Activated T-helper 2 cell treated with anti-CD3 and anti-CD28 coated beads, Interferon-gamma antibody, Interleukin-2, Interleukin-4, amounts not matched to agents 10 μg/mL and 5 μg/mL and 100 μg/mL, durations not matched to agents 14 hours and 24 hours and 36 hours (primary cell): ENCODE measurements around the gene ZFYVE28. TPM values are rescaled to one million over a fixed set of nuclear protein-coding genes. Genes with fewer than 3 reads are reported as not detected.

Experiments
- DNase-seq: peaks from one replicate; pipeline ENCODE4 v3.0.0; 2021; ENCODE audit warnings: low spot score
- H3K27ac Mint-ChIP-seq: one replicate; pipeline ENCODE4 v1.8.0; 2021; ENCODE audit warnings: mixed read lengths
- H3K27me3 Mint-ChIP-seq: one replicate; pipeline ENCODE4 v1.8.0; 2021; ENCODE audit warnings: low read depth, mixed read lengths
- H3K36me3 Mint-ChIP-seq: one replicate; pipeline ENCODE4 v1.8.0; 2021; ENCODE audit warnings: low read depth, mixed read lengths
- H3K4me1 Mint-ChIP-seq: one replicate; pipeline ENCODE4 v1.8.0; 2021; ENCODE audit warnings: low read depth, mixed read lengths
- H3K4me3 Mint-ChIP-seq: one replicate; pipeline ENCODE4 v1.8.0; 2021; ENCODE audit warnings: low read depth, mild to moderate bottlenecking, moderate library complexity, mixed read lengths
- H3K9me3 Mint-ChIP-seq: one replicate; pipeline ENCODE4 v1.8.0; 2021; ENCODE audit warnings: mixed read lengths
- intact Hi-C: fragments of 100-400 bp; cut with micrococcal nuclease; formaldehyde crosslinking; loops from one replicate; pipeline ENCODE4 v1.15.1; 2023
- total RNA-seq: library from RNA; stranded (reverse); gene quantifications from 2 replicates; pipeline ENCODE4 v1.2.3, GENCODE V29; 2022

The ZFYVE28 gene
- total RNA-seq, 1 donor from 2014 or later, result 10.0 TPM

GRCh38 chr4:2334826-2335728 is 83.4 kb downstream of the ZFYVE28 start:
- Mint-ChIP-seq H3K4me1 (no peaks in the 10 kb centered on the region), H3K36me3 (no peaks in the 10 kb centered on the region), H3K27me3 (no peaks in the 10 kb centered on the region), H3K27ac (no peak overlapping the region), H3K9me3 (no peaks in the 10 kb centered on the region), H3K4me3 (no peak overlapping the region)
- intact Hi-C loops, result no loop called here
- DNase-seq, result peak; percentile 4

DNA sequence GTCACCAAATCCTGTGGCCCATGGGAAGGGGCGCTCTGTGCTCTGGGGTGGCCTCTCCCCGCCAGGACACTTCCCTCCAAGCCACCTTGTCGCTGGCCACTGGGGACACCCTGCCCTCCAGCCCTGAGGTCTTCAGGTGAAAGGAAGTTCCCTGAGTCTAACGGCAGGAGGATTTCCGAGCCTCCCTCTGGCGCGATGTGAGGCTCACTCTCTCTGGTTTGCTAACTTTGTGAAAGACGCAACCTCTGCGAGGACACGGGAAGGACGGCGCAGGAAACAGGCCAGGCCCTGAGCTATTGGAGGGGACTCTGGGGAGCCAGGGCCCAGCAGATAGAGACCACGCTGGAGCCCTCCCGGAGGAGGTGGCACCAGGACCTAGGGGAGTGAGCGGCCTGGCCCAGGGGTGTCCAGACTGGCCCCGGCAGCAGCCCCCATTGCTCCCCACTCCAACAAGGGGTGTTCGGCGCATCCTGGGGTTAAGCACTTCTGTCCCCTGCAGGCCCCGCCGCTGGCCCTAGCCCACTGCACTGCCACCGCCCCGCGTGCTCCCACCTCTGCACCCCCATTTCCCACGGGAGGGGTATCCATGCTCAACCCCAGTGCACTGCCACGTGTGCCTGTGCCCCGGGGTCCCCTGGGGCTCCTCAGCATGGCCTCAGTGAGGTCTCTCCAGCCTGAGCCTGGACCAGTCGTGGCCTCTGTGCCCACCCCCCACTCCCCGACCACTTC is 84.4 kb downstream of the ZFYVE28 start:
- no peak for DNase-seq
- Mint-ChIP-seq H3K4me3 (no peak overlapping the region), H3K9me3 (peaks cover 2% of the 10 kb centered on the region), H3K4me1 (no peaks in the 10 kb centered on the region), H3K36me3 (peaks cover 2% of the 10 kb centered on the region), H3K27me3 (no peaks in the 10 kb centered on the region), H3K27ac (no peak overlapping the region)
- intact Hi-C loops, result no loop called here

DNA sequence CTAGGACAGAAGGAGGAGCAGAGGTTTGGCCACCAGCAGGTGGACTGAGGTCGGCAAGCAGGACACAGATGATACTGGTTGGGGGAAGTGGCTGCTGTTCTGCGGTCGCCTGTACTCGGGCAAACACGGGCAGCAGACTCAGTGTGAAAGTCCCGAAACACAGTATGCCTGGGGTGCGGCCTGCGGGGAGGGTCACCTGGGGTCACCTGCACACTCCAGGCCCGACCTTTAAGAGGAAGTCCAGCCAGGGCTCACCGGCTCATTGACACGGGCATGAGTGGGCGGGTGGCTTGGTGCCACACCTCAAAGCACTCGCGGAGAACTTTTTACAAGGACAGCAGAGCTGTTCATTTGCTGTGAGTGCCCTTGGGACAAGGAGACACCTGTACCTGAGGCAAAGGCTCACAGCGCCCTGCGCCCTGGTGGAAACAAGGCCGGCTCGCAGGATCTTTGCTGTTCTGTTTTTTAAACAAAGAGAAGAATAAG is 85.0 kb downstream of the ZFYVE28 start:
- no peaks in the 10 kb centered on the region for H3K27me3 Mint-ChIP-seq
- no peak overlapping the region for H3K4me3 Mint-ChIP-seq
- intact Hi-C loops, result no loop called here
- no peaks in the 10 kb centered on the region for H3K4me1 Mint-ChIP-seq
- peaks cover 7% of the 10 kb centered on the region for H3K9me3 Mint-ChIP-seq
- H3K27ac Mint-ChIP-seq, result no peak overlapping the region
- DNase-seq, result no peak
- H3K36me3 Mint-ChIP-seq, result peaks cover 7% of the 10 kb centered on the region

GRCh38 chr4:2332976-2333319 is 85.5 kb downstream of the ZFYVE28 start:
- Mint-ChIP-seq H3K4me1 (no peaks in the 10 kb centered on the region), H3K36me3 (peaks cover 7% of the 10 kb centered on the region), H3K27ac (no peak overlapping the region), H3K27me3 (no peaks in the 10 kb centered on the region), H3K4me3 (no peak overlapping the region), H3K9me3 (peaks cover 11% of the 10 kb centered on the region)
- no peak for DNase-seq
- intact Hi-C loops, result no loop called here

DNA sequence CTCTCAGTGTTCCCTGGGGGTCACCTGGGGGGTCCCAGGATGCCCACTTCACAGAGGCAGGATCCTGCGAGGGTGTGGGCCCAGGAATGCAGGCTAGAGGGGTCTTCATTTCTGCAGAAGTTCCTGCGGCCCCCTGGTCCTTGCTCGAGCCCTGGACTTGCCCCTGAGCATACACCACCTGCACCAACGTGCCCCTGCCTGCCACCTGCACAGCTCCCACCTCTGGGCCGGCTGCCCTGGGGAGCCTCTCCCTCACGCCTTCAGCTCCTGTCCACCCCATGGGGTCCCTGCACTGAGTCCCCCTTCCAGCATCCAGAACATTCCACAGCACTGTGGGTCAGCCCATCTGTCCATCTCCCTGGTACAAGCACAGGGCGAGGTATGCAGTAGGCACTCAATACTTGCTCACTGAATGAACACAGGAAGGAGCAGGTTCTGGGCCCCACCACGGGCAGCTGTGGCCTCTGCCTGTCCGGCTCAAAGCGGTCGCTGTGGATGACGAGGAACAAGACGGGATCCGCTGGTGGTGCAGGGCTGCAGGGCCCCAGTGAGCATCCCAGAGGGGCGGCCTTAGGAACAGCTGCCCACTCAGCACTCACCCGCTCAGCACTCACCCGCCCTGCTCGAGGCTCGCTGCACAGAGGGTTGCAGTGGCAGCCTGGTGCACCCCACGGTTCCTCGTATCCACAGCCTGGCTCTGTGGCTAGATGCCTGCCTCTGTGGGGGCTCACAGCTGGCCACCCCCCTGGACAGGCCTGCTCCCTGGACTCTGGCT is 86.1 kb downstream of the ZFYVE28 start:
- intact Hi-C loops, result no loop called here
- DNase-seq, result no peak
- peaks cover 7% of the 10 kb centered on the region for H3K36me3 Mint-ChIP-seq
- H3K4me3 Mint-ChIP-seq, result no peak overlapping the region
- no peak overlapping the region for H3K27ac Mint-ChIP-seq
- no peaks in the 10 kb centered on the region for H3K4me1 Mint-ChIP-seq
- H3K9me3 Mint-ChIP-seq, result peaks cover 16% of the 10 kb centered on the region
- no peaks in the 10 kb centered on the region for H3K27me3 Mint-ChIP-seq

DNA sequence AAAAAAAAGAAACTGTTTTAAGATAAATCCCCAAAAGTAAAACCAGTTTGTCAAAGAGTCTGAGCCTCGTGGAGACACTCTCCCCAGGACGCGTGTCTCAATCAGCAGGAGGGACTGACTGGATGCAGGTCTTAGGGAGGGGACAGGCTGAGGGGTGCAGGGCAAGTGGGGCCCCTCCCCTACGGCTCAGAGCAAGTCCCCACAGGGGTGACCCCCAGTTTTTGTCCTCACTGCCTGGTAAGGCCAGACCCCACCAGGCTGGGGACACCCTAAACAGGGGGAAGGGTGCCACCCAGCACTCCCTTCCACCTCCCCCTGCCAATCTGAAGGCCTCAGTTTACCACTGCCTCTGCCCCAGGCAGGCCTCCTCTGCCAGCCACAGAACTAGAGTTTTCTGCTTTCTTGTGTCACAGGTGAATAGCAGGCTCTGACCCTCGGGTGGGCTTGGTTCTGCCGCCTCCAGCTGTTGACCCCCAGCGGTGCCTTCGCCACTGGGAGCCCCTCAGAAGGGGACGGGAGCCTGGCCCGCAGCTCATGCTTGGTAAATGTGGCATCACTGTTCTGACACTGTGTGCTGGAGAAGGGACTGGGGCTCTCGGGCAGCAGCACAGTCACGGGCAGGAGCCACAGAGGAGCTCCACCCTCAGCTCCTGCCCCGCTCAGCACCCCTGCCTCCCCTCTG is 86.8 kb downstream of the ZFYVE28 start:
- DNase-seq, result no peak
- intact Hi-C loops, result no loop called here

GRCh38 chr4:2331043-2331420 is 87.4 kb downstream of the ZFYVE28 start:
- intact Hi-C loops, result no loop called here
- peaks cover 7% of the 10 kb centered on the region for H3K36me3 Mint-ChIP-seq
- no peak overlapping the region for H3K27ac Mint-ChIP-seq
- H3K4me3 Mint-ChIP-seq, result no peak overlapping the region
- peaks cover 25% of the 10 kb centered on the region for H3K9me3 Mint-ChIP-seq
- H3K27me3 Mint-ChIP-seq, result no peaks in the 10 kb centered on the region
- no peak for DNase-seq
- H3K4me1 Mint-ChIP-seq, result no peaks in the 10 kb centered on the region

More for the DNA sequence above, 86.8 kb downstream of the ZFYVE28 start:
- Mint-ChIP-seq H3K4me1 (no peaks in the 10 kb centered on the region), H3K27me3 (no peaks in the 10 kb centered on the region), H3K27ac (no peak overlapping the region), H3K36me3 (peaks cover 7% of the 10 kb centered on the region), H3K9me3 (peaks cover 19% of the 10 kb centered on the region), H3K4me3 (no peak overlapping the region)

DNA sequence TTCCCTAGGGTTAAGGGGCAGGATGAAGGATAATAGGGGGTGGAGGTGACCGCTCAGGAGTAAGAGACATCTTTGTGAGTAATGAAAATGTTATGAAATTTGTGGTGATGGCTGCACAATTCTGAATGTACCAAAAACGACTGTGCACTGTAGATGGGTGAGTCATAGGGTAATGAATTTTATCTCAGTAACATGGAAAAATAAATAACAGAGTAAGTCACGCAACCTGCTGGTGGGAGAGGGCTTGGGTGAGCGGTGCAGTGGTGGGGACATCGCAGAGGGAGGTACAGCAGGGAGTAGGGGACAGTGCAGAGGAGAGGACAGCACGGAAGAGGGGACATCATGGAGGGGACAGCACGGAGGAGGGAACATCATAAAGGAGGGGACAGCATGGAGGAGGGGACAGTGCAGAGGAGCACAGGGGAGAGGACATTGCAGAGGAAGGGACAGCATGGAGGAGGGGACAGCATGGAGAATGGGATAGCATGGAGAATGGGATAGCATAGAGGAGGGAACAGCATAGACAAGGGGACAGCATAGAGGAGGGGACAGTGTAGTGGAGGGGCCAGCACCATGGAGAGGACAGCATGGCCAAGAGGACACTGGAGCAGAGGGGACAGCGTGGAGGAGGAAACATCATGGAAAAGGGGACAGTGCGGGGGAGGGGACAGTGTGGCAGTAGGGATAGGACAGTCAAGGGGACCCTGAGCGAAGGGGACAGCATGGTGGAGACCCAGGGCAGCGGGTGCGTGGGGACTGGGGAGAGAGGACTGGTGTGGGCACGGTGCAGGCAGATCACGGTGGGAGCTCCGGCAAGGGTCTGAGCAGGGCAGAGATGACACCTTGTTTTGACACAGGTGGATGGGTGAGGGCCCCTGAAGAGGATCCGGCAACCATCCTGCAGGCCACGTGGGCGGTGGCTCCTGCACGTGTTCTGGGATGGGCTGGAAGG is 88.1 kb downstream of the ZFYVE28 start:
- no peaks in the 10 kb centered on the region for H3K27me3 Mint-ChIP-seq
- no peak overlapping the region for H3K4me3 Mint-ChIP-seq
- H3K36me3 Mint-ChIP-seq, result peaks cover 7% of the 10 kb centered on the region
- H3K9me3 Mint-ChIP-seq, result peaks cover 25% of the 10 kb centered on the region
- no peak for DNase-seq
- H3K4me1 Mint-ChIP-seq, result no peaks in the 10 kb centered on the region
- intact Hi-C loops, result no loop called here
- no peak overlapping the region for H3K27ac Mint-ChIP-seq

GRCh38 chr4:2327579-2327978 is 90.9 kb downstream of the ZFYVE28 start:
- no peaks in the 10 kb centered on the region for H3K4me1 Mint-ChIP-seq
- H3K27me3 Mint-ChIP-seq, result peaks cover 1% of the 10 kb centered on the region
- intact Hi-C loops, result no loop called here
- no peak overlapping the region for H3K4me3 Mint-ChIP-seq
- H3K9me3 Mint-ChIP-seq, result peaks cover 25% of the 10 kb centered on the region
- H3K27ac Mint-ChIP-seq, result no peak overlapping the region
- DNase-seq, result no peak
- peaks cover 7% of the 10 kb centered on the region for H3K36me3 Mint-ChIP-seq

DNA sequence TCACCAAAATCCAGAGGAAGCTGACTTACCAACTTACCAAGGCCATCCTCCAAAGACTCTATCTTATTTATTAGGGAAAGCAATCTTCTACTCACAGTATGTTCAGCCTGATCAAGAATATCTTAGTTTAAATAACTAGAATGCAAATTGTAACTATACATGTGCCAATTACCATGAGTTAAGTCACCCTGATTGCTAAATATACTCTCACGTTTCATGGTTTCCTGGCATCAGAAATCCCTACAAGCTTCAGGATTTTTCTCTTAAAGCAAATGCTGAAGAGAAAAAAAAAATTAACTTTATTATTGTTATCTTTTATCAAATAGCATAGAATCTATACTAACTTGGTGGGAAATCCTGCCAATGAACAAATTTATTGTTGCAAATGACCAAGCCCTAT is 93.6 kb downstream of the ZFYVE28 start:
- Mint-ChIP-seq H3K36me3 (peaks cover 7% of the 10 kb centered on the region), H3K4me1 (no peaks in the 10 kb centered on the region), H3K27ac (no peak overlapping the region), H3K4me3 (no peak overlapping the region), H3K9me3 (peaks cover 25% of the 10 kb centered on the region), H3K27me3 (peaks cover 1% of the 10 kb centered on the region)
- no peak for DNase-seq
- intact Hi-C loops, result no loop called here

DNA sequence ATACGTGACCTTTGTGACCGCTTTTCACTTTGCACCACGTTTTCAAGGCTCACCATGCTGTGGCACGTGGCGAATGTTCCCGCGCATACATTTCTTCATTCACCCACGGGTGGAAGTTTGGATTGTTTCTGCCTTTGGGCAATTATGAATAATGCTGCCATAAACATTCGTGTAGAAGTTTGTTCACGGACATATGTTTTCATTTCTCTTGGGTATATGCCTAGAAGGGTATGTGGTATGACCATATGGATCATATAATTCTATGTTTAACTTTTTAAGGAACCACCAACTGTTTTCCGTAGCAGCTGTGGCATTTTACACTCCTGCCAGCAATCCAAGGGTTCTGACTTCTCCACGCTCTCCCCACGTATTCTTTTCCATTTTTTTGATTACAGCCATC is 95.6 kb downstream of the ZFYVE28 start:
- intact Hi-C loops, result no loop called here
- Mint-ChIP-seq H3K4me1 (no peaks in the 10 kb centered on the region), H3K27ac (no peak overlapping the region), H3K27me3 (peaks cover 1% of the 10 kb centered on the region), H3K9me3 (peaks cover 13% of the 10 kb centered on the region), H3K36me3 (no peaks in the 10 kb centered on the region), H3K4me3 (no peak overlapping the region)
- DNase-seq, result no peak
